Activated CD4-positive, alpha-beta T cell treated with anti-CD3 and anti-CD28 coated beads for 1 hour (primary cell): ENCODE results near the gene PAX9.
"Not testable (repeated sequence)": the region's sequence is repeated elsewhere in the genome, so short reads cannot be mapped to it uniquely, and the experiment has no call there.

Source experiments
- DNase-seq: peaks from one replicate; pipeline ENCODE4 v3.0.0-alpha.2; 2020

Gene PAX9

DNA sequence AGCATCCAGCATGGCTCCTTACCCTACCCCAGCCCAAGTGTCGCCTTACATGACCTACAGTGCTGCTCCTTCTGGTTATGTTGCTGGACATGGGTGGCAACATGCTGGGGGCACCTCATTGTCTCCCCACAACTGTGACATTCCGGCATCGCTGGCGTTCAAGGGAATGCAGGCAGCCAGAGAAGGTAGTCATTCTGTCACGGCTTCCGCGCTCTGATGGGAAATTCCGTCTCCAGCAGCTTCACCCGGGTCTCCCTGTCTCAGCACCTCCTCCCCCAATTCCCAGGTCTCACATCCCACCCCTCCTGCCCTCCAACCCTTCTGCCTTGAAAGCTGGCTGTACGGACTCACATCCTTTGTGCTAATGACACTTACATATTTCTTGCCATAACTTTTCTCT is 14.6 kb downstream of the PAX9 start:
- DNase-seq: no peak

DNA sequence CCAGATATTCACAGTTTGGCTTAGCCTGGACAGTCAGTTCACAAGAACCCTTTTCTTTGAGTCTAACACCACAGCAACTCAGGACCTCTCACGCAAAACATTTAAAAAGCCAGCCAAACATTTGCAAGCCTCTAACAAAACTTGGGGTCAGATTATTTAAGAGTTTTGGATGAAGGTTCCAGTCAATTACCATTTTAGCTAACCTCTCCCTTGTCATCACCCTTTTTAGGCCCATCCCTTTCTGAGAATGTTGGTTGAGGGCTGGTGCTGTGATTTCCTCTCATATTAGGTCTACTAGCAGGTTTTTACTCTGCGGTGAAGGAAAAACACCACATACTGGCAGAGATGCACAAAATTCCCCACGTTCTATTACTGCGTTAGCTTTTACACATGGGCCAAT is 20.7 kb downstream of the PAX9 start:
- no peak for DNase-seq

DNA sequence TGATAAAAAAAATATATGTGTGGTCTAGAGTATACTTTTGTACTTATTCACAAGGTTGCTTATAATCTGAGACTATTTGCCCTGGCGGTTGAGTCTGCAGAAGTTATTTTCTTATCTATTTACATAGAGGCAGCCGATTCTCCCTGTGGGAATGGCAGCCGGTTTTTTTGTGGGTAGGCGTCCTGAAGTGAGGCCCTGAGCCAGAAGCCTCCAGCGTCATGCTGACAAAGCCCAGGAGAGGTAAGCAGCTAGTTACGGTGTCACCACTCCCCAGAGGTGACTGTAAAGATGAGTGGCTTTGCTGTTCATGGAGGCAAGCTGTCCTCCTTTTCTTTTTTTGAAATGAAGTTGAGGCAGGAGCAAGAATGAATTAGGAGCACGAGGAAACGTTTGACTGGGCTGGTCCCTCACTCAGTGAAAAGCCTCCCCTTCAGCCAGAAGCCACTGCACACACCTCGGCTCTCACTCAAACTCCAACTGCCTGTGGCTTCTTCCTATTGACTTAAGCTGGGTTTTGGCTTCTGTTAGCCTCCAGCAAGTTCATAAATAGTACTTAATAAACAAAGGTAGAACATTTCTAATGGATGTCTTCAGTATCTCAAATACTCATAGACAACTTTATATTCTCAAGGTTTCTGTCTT is 21.5 kb downstream of the PAX9 start:
- no peak for DNase-seq

- DNase-seq: no peak
Observed at GRCh38 chr14:36684946-36685345, 23.3 kb downstream of the PAX9 start.

DNA sequence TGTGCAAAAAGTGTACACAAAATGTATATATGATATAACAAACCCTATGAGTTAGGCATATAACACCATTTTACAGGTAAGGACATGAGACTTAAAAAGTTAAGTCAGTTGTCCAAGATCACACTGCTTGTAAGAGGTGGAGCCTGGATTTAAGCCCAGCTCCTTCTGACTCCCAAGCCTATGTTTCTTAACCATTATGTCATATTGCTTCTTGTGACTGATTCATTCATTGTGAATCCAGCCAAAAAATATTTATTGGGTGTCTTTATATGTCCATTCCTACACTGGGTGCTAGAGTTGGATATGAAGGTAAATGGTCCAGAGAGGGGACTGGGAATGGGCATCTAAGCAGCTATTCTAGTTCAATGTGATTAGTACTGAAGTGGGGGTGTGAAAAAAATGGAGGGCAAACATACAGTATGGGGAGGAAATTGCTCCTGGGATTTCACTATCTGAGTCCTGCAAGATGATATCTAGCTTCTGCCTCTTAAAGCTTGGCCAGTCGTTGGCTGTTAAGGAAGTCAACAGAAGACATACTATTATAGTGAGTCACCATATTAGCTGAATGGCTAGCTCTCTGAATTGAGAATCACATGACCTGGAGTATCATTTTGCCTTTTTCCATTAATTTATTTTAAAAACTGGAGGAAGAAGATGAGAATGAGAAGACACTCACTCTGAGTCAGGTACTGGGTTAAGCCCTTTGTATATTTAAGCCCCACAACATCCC is 28.8 kb downstream of the PAX9 start:
- no peak for DNase-seq

DNA sequence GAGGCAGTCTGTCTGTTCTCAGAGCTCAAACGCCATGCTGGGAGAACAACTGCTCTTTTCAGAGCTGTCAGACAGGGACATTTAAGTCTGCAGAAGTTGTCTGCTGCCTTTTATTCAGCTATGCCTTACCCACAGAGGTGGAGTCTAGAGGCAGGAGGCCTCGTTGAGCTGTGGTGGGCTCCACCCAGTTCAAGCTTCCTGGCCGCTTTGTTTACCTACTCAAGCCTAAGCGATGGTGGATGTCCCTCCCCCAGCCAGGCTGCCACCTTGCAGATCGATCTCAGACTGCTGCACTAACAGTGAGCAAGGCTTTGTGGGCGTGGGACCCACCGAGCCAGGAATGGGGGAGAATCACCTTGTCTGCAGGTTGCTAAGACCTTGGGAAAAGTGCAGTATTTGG is 37.8 kb downstream of the PAX9 start:
- DNase-seq: not testable (repeated sequence)

GRCh38 chr14:36700651-36701050 is 39.0 kb downstream of the PAX9 start:
- no peak for DNase-seq

DNA sequence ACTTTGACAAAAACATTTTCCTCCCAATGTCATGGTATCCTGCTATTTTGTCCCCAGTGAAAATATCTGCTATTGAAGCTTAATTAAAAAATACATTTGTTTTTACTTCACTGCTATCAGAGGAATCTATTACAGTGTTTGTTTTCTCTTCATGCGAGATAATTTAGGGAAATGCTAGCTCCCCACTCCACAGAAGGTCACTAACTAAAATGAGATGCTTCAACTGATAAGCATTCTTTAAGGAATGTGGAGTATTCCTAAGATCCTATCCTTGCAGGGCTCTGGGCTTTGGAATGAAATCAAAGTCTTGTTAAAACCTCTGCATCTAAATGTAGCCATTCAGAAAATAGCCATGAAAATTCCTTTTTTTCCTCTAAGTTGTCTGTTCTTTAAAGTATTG is 39.5 kb downstream of the PAX9 start:
- no peak for DNase-seq

- DNase-seq: no peak
Observed at GRCh38 chr14:36702474-36702873, 40.8 kb downstream of the PAX9 start.

- no peak for DNase-seq
Observed at GRCh38 chr14:36707570-36707969, 45.9 kb downstream of the PAX9 start.

- no peak for DNase-seq
Observed at GRCh38 chr14:36713960-36714703, 52.5 kb downstream of the PAX9 start.

DNA sequence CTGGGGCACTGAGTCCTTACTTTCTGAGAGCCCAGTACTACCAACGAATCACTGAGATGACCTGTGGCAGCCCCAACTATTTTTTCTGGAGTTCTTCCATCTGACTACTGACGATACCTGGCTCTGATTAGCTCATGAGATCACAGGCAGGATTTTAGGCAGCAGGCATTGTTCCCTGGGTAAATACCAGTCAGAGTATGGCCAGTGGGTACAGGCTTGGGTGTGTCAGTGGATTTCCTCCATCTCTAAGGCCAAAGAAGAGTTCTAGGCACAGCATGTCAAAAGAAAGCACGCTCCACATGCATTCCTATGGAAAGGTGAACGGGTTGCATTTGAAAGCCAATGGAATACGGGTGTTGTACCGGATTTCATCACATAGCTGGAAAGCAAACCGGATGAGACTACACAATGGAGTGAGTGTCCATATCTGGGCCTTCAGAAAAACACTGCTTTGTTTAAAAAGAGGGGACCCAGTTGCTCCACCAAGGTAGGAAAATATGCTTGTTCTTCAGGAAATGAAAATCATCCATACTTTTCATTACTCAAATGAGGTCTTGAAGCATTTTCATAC is 55.0 kb downstream of the PAX9 start:
- no peak for DNase-seq

- DNase-seq: no peak
Observed at GRCh38 chr14:36717363-36717762, 55.7 kb downstream of the PAX9 start.

- no peak for DNase-seq
Observed at GRCh38 chr14:36718216-36718615, 56.6 kb downstream of the PAX9 start.

DNA sequence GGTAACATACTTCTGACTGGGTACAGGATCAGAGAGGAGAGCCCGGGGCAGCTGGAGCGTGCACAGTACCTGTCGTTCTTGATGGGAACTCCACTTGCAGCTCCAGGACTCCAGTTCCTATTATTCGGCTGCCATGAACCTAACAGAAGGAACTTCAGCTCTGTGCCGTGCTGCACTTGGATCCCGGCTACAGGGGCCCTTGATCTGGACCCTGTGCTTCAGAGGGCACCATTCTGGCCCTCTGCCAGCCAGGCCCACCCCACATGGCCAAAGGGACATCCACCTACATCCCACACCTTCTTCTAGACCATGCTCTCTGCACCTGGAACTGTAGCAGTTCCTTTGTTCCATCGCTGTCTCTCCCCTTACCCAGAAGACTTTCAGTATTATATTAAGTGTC is 58.2 kb downstream of the PAX9 start:
- DNase-seq: no peak

- no peak for DNase-seq
Observed at GRCh38 chr14:36720657-36721056, 59.0 kb downstream of the PAX9 start.

DNA sequence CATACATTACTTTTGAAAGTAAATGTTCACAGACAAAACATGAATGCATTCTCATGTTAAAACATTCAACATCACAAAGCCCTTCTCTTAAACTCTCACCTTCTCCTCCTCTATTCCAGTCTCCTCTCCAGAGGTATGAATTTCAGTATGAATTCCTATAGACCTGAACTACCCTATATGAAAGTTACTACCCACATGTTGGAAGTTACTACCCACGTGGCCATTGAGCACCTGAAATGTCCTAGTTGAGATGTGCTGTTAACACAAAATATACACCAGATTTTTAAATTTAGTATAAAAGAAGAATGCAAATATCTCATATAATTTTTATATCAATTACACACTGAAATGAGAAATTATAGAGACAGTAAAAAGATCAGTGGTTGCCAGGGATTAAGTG is 60.2 kb downstream of the PAX9 start:
- no peak for DNase-seq

DNA sequence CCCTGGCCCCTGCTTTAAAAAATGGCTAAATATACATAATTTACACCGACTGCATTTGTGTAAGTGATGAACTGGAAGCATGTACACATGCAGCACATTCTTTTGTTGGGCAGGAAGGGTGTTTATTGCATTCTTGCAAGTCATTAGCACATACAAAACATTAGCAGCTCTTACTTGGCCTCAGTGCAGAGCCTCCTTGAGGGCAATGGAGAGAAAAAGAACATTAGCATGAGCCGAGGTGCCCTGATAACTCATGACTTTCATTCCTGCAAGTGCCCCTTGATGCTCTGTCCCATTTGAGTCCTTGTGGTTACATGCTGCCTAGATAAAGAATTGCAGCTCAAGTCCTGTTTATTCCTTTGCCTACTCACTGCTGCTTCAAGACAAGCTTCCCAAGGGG is 61.9 kb downstream of the PAX9 start:
- no peak for DNase-seq

- no peak for DNase-seq
Observed at GRCh38 chr14:36724162-36724561, 62.5 kb downstream of the PAX9 start.

DNA sequence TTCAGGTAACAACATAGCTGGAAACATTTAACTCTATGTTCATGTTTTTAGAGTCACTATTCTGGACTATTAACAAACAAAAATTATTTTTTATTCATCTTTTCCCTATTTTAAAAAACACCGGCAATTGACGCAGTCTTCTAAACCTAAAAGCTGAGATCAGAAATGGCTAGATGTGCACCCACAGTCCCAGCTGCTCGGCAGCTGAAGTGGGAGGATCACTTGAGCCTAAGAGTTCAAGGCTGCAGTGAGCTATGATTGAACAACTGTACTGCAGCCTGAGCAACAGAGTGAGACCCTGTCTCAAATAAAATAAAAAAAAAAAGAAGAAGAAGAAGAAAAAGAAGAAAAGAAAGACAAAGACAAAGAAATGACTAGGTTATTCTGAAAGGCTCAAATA is 64.5 kb downstream of the PAX9 start:
- no peak for DNase-seq
